Measurements from ENCODE around the gene ID4.

DNA sequence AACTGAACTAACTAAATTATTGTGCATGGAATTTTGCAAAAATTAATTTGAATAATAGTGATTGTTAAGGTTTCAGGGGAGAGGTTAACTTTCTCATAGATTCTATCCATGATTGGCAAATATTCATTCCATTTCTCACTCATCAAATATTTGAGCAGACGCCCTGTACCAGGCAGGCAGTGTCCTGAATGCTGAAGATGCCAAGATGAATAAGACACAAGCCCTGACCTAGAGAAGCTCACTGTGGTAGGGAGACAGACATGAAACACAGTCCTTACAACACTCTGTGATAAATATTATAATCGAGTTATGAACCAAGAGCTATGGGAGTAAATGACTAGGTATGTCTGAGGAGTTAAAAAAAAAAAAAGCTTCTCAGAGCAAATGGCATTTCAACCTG lies 18.4 kb upstream of the ID4 start:
- TF ChIP-seq POLR2AphosphoS5 (IDR thresholded peaks at IDR 0.05) (no peak), POLR2A (IDR thresholded peaks at IDR 0.05) (no peak)

Measured in prostate gland (tissue), 1 donor.